Activated naive CD8-positive, alpha-beta T cell treated with anti-CD3 and anti-CD28 coated beads, Interleukin-2, amount 50 U/mL, for 16 hours (primary cell): Measurements from ENCODE around the gene TRIM54.
"Not testable (repeated sequence)": the region's sequence is repeated elsewhere in the genome, so short reads cannot be mapped to it uniquely, and the experiment has no call there.

ENCODE experiments used
- DNase-seq: peaks from one replicate; pipeline ENCODE4 v3.0.0-alpha.2; 2020; ENCODE audit warnings: low read depth, low spot score

TRIM54 gene

DNA sequence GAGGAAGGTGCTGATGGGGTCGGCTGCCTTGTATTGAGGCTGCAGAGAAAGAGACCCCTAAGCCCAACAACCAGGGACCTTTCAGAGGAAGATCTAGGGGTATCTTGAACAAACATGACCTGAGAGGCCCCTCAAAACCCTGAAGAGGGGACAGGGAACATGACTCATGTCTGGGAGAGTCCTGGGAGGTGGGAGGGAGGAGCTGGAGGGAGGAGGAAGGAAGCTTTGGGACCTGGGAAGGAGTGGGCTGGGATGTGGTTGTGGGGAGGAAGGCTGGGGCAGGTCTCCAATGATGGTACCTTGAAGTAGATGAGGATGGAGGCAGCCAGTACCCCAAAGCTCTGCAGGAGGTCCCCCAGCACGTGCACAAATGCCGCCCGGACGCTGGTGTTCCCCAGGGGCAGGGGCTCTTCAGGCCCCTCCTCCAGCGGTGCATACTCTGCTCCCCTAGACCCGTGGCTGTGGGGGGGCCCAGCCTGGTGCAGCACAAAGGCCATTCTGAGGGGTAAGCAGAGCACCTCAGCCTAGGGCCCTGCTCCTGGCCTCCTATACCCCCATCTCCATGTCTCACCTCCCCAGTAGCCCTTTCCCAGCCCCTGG, 25.3 kb upstream of the TRIM54 start:
- DNase-seq, result no peak

GRCh38 chr2:27258051-27258450, 24.2 kb upstream of the TRIM54 start:
- DNase-seq, result no peak

GRCh38 chr2:27261241-27261925, 20.8 kb upstream of the TRIM54 start:
- no peak for DNase-seq

DNA sequence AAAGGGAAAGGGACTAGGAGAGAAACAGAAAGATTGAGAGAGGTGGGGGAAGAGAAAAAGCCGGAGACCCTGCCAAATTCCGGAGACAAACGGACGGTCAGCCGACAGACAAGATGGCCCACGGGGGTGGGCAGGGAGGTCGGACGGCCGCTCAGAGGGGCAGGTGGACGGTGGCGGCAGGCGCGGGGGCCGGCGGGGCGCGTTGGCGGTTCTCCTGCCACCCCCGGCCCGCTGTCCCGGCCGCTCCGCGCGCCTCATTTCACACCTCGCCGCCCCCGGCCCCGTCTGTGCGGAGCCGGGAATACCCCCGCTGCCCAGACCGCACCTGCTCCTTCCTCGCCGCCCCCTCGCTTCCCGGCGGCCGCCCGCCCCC, 20.3 kb upstream of the TRIM54 start:
- DNase-seq, result no peak

DNA sequence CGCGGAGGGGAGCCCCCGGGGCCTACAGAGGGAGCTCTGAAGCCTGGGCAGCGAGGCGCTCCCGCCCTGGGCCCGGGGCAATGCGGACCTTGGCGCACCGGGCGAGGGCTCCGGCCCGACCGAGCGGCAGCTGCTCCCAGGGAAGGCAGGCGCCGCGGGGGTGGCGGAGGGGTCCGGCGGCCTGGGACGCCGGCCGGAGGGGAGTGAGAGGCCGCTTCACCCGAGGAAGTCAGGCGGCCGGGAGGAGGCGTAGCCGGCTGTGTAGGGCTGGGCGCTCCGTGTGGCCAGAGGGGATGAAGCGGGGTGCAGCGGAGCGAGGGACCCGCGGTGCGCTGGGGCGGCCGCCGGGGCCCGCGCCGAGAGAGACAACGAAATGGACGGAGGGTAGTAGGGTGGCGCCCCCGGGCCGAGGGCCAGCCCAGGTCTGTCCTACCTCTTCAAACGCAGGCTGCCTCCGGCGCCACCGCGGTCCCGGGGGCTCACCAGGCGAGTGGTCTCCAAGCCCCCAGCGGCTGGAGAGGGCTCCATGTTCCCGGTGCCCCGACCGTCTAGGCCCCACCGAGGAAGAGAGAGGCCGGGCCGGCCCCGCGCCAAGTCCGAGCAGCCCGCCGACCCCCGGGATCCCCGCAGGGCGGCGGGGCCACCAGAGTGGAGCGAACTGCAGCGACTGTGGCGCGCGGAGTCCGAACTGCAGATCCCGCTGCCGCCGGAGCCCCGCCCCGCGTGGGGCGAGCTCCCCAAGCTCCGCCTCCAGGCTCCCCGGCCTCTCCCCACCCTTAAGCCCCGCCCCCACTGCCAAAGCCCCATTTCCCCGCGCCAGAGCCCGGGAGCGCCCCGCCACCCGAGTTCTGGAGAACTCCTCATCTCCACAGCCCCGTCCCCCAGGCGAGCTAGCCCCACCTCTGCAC, 19.6 kb upstream of the TRIM54 start, which contains the start of gene SLC30A3:
SLC30A3 (minus strand) TSS at position 669 of the 908 bp plus-strand sequence; CDS start at position 528, 141 bp downstream.
- DNase-seq, result no peak

DNA sequence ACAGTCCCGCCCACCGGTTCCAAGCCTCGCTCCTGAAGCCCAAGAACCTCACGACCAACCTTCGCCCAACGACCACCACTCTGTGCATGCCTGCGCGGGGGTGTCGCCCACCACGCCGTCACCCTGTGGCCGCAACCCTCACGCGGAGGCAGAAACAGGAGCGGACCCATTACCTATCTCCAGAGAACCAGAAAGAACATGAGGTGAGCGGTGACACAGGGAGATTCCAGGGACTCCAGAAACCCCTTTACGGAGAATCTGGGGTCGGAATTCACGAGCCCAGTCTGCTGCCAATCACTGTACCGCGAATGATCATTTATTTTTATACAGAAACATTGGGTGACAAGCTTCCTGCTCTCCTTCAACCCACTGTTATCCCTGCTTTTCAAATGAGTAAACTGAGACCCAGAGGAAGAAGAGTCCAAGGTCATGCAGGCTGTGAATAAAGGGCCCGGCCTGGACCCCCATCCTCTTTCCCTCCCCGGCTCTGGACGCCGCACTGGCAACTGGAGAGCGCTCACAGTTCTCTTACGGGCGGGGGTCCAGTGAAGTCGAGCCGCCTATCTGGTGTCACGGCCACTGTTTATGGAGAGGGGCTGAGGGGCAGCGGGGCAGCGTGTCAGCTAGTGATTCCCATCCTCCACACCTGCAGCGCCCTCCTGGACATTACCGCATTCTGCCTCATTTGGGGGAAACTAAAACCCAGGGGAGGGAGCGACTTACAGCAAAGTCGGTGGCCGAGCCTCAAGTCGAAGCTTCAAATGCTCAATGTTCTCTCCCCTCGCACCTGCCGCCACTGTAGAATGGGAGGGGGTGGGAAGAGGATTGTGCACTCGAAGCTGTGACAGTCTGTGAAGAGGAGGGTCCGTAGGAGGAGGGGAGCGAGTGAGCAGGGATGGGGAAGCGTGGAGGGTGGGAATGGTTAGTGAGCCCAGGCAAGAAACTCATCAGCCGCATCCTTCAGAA, 18.7 kb upstream of the TRIM54 start:
- DNase-seq, result no peak

- DNase-seq, result no peak
These were observed 17.9 kb upstream of the TRIM54 start for GRCh38 chr2:27264253-27264752.

DNA sequence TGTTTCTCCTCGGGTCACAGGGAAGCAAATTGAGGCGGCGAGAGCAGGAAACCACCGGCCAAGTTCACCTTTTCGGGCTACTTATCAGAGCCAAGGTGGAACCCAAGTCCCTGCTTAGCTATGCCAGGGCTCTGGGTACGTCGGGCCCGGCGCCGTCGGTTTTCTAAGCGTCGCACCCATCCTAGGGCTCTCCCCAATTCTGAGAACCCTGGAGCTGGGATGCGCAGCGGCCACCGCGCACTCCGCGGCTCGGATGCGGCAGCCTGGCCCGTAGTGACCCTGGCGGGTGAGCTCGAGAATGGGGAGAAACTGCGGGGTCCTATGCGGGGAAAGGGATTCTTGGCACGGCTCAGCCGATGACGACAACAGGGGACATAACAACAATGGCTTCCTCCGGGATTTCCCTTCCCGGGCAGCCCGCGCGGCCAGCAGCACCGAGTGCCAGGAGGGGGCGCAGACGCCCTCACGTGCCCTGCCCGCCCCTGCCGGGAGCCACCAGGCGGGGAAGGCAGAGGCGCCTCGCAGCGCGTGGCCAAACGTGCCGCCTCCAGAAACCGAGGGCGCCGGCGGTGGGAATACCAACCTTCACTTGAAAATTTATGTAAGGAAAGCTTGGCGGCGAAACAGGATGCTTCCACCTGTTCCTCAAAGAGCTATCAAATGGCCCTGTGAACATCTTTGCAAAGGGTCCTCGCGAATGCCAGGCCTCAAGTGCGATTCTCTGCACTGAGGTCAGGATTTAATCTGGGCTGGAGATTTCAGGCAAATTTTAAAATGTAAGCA, 17.3 kb upstream of the TRIM54 start:
- no peak for DNase-seq

- no peak for DNase-seq
These were observed 16.7 kb upstream of the TRIM54 start for GRCh38 chr2:27265536-27265870.

DNA sequence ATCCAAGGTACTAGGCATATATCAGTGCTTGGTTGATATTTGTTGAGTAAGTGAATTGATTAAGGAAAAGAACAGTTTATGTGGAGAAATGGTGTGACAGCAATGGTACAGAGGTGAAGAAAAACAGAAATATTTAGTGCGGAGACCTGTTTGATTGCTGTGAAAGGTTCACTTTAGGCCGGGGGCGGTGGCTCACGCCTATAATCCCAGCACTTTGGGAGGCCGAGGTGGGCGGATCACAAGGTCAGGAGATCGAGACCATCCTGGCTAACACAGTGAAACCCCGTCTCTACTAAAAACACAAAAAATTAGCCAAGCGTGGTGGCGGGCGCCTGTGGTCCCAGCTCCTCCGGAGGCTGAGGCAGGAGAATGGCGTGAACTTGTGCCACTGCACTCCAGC, 13.9 kb upstream of the TRIM54 start:
- DNase-seq, result not testable (repeated sequence)

DNA sequence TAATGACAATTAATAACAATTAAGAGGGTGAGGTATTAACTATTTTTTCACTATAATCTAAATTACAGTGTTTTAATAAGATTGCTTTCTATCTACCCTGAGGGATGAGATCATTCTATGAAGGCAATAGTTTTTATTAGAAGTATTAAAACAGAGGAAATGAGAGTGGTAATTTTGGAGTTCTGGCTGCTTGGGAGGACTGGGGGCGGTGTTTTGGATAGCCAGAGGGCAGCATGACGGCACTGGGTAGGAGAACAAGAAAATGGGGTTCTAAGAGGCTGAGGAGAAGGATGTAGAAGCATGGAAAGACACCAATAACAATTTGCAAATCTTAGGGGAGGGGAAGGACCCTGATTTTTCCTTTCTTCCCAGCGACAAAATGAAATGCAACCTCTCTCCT, 12.1 kb upstream of the TRIM54 start:
- DNase-seq, result no peak

DNA sequence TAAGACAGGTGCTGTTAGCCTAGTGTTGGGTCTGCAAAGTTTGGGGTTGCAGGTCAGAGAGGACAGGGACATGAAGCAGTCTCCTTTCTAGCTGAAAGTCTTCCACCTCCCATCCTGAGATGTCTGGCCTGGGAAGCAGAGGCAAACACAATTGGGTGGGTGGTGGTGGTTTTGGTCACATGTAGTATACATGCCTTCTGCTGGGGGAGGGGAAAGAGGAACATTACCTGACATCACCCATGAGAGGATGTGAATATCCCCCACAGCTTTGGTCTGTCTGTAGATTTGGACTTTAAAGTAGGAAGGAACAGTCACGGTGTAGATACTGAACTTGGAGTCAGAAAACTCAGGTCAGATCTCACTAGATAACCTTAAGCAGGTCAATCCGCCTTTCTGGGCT, 11.6 kb upstream of the TRIM54 start:
- DNase-seq, result no peak

- no peak for DNase-seq
These were observed 10.4 kb upstream of the TRIM54 start for GRCh38 chr2:27271631-27272340.

GRCh38 chr2:27272537-27273522, 9.4 kb upstream of the TRIM54 start:
- not testable (repeated sequence) for DNase-seq

- DNase-seq, result no peak
These were observed 6.7 kb upstream of the TRIM54 start, which contains the start of gene DNAJC5G for GRCh38 chr2:27275211-27276150. TSS of gene DNAJC5G (plus strand) at chr2:27275433. CDS start at chr2:27276729, 1,296 bp downstream.

DNA sequence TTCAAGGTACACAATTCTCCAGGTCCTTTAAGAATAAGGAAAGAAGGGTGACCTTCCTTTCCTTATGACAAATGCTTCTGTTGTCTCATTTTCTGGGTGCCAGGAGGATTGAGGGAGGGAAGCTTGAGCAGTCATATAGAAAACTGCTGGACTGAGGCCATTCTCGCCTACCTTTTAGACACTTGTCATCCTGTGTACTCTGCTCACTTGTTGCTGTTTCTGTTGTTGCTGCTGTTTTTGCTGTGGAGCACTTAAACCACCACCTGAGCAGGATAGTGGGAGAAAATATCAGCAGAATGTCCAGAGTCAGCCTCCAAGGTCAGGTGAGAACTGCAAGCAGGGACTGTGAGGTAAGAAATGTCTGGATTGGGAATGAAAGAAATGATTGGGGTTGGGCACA, 4.2 kb upstream of the TRIM54 start:
- no peak for DNase-seq

DNA sequence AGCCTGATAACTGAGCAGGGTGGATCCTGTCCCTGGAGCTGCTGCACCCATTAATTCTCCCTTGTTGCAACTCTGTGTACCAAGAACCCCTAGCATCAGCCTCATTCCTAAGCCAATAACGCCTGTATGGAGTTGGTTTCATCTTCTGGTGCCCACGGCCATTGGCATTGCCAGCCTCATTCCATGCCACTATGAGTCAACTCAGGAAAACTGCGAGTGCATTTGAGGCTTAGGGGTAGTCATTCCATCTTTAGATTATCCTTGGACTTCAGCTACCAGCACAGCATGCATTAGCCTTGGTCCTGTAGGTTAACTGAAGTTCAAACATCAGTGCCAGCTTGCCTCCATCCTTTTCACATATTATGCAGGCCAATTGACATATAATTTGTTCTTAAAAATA, 1.4 kb upstream of the TRIM54 start:
- no peak for DNase-seq
